GM18508 (cell line): ENCODE results near the gene UMAD1.

Source experiments
- ATAC-seq: cut with Tn5 transposase; IDR thresholded peaks from one replicate; pipeline ENCODE4 v1.9.1; 2021; ENCODE audit warnings: moderate number of reproducible peaks; ENCODE audit not compliant: insufficient read depth, unreplicated experiment

The UMAD1 gene

GRCh38 chr7:7867846-7868571 lies 227.5 kb downstream of the UMAD1 start:
- ATAC-seq, result no peak

GRCh38 chr7:7868572-7868899 lies 228.0 kb downstream of the UMAD1 start:
- no peak for ATAC-seq

- ATAC-seq, result no peak
Observed at GRCh38 chr7:7869036-7869435, 228.5 kb downstream of the UMAD1 start.

GRCh38 chr7:7869651-7870050 lies 229.1 kb downstream of the UMAD1 start:
- no peak for ATAC-seq

- ATAC-seq, result no peak
Observed at GRCh38 chr7:7870555-7870954, 230.0 kb downstream of the UMAD1 start.

GRCh38 chr7:7876419-7876818 lies 235.9 kb downstream of the UMAD1 start:
- no peak for ATAC-seq

GRCh38 chr7:7881581-7881980 lies 241.0 kb downstream of the UMAD1 start:
- no peak for ATAC-seq

- no peak for ATAC-seq
Observed at GRCh38 chr7:7882888-7883287, 242.3 kb downstream of the UMAD1 start.

GRCh38 chr7:7883394-7883793 lies 242.8 kb downstream of the UMAD1 start:
- ATAC-seq, result no peak

GRCh38 chr7:7884855-7885254 lies 244.3 kb downstream of the UMAD1 start:
- no peak for ATAC-seq

GRCh38 chr7:7889791-7890568 lies 249.4 kb downstream of the UMAD1 start:
- no peak for ATAC-seq

- ATAC-seq, result no peak
Observed at GRCh38 chr7:7895004-7895650, 254.6 kb downstream of the UMAD1 start.

- no peak for ATAC-seq
Observed at GRCh38 chr7:7895754-7896153, 255.2 kb downstream of the UMAD1 start.

GRCh38 chr7:7897509-7897908 lies 257.0 kb downstream of the UMAD1 start:
- ATAC-seq, result no peak

- ATAC-seq, result no peak
Observed at GRCh38 chr7:7897949-7898515, 257.5 kb downstream of the UMAD1 start.

GRCh38 chr7:7902845-7903244 lies 262.3 kb downstream of the UMAD1 start:
- ATAC-seq, result no peak

GRCh38 chr7:7907306-7907705 lies 266.8 kb downstream of the UMAD1 start:
- ATAC-seq, result no peak

GRCh38 chr7:7908622-7909145 lies 268.1 kb downstream of the UMAD1 start:
- ATAC-seq, result no peak

GRCh38 chr7:7909376-7909775 lies 268.8 kb downstream of the UMAD1 start:
- no peak for ATAC-seq

- no peak for ATAC-seq
Observed at GRCh38 chr7:7911369-7912123, 271.0 kb downstream of the UMAD1 start.
